BLaER1 treated with 17β-estradiol and CSF1 and Interleukin-3, amounts not matched to agents 10 nM and 100 nM (cell line): Measurements from ENCODE around the gene HEG1.

Source experiments
- H3K27ac ChIP-seq, 11 experiments: shearing (Covaris generic); formaldehyde crosslinking; 2 replicates each; pipeline ENCODE4 v1.8.1; 2022
- H3K27me3 ChIP-seq, 11 experiments: shearing (Covaris generic); formaldehyde crosslinking; 2 replicates each; pipeline ENCODE4 v1.8.1; 2022
- H3K36me3 ChIP-seq, 11 experiments: shearing (Covaris generic); formaldehyde crosslinking; 2 replicates each; pipeline ENCODE4 v1.8.1; 2022
- H3K4me1 ChIP-seq, 10 experiments: shearing (Covaris generic); formaldehyde crosslinking; 2 replicates each; pipeline ENCODE4 v1.8.1; 2022
- H3K4me2 ChIP-seq, 11 experiments: shearing (Covaris generic); formaldehyde crosslinking; 2 replicates each; pipeline ENCODE4 v1.8.1; 2022
- H3K4me3 ChIP-seq, 10 experiments: shearing (Covaris generic); formaldehyde crosslinking; 2 replicates each; pipeline ENCODE4 v1.8.1; 2022
- H3K9ac ChIP-seq, 11 experiments: shearing (Covaris generic); formaldehyde crosslinking; 2 replicates each; pipeline ENCODE4 v1.8.1; 2022
- H3K9me3 ChIP-seq, 11 experiments: shearing (Covaris generic); formaldehyde crosslinking; replicated peaks in 1 of 11; 2 replicates each; pipeline ENCODE4 v1.8.1; 2022
- H4K20me1 ChIP-seq, 11 experiments: shearing (Covaris generic); formaldehyde crosslinking; 2 replicates each; pipeline ENCODE4 v1.8.1; 2022
- Cebpa-rat ChIP-seq, 11 experiments: shearing (Covaris generic); IDR thresholded peaks; 2 replicates each; pipeline ENCODE4 v1.8.1; 2022

The HEG1 gene

GRCh38 chr3:124941771-124942170 is 114.0 kb downstream of the HEG1 start:
- Histone ChIP-seq H3K4me3 (no peak overlapping the region), H3K9me3 (no peaks in the 10 kb centered on the region), H4K20me1 (no peaks in the 10 kb centered on the region), H3K4me1 (no peaks in the 10 kb centered on the region), H3K9ac (no peak overlapping the region), H3K4me2 (no peak overlapping the region), H3K36me3 (no peaks in the 10 kb centered on the region), H3K27ac (no peak overlapping the region), H3K27me3 (no peaks in the 10 kb centered on the region)
- no peak for TF ChIP-seq Cebpa-rat (IDR thresholded peaks at IDR 0.05)

DNA sequence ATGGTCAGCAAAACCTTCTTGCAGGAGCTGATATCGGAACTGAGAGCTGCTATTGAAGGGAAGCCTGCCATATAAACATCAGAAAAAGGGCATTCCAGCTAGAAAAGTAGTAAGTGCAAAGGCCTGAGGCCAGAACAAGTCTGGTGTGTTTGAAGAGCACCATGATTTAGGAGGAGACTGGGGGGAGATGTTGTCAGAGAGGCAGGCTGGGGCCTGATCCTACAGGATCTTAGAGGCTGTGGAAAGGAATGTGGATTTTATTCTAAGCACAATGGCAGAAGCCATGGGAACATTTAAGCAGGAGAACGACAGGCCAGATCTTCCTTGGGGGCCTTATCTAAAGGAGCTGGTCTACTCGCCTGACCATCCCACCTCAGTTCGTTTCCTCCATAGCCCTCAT is 116.1 kb downstream of the HEG1 start:
- Histone ChIP-seq H3K27me3 (no peaks in the 10 kb centered on the region), H3K4me2 (no peak overlapping the region), H3K36me3 (no peaks in the 10 kb centered on the region), H3K9ac (no peak overlapping the region), H3K9me3 (no peaks in the 10 kb centered on the region), H3K4me1 (peaks cover 0 to 9% (median 0%) of the 10 kb centered on the region in 10 experiments; a peak in 1 of 20 replicates), H4K20me1 (no peaks in the 10 kb centered on the region), H3K4me3 (no peak overlapping the region), H3K27ac (no peak overlapping the region)
- TF ChIP-seq Cebpa-rat (IDR thresholded peaks at IDR 0.05) = no peak

DNA sequence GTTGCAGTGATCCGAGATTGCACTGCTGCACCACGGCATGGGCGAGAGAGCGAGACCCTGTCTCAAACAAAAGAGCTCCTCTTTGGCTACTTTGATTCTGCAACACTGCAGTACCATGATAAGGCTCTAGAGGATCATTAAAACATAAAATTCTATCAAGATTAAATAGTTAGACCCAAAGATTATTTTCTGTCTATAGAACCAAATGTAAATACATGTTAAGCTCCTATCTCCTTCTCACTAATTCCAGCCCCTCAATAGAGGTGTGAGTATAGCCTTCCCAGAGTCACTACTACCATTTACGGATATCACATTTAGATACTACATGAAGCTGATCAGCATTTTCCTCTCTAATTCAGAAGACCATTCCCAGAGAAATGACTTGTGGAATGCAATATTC is 116.9 kb downstream of the HEG1 start:
- H3K4me1 ChIP-seq = peaks cover 0 to 9% (median 0%) of the 10 kb centered on the region in 10 experiments; a peak in 1 of 20 replicates
- H3K36me3 ChIP-seq = no peaks in the 10 kb centered on the region
- H4K20me1 ChIP-seq = no peaks in the 10 kb centered on the region
- no peak overlapping the region for H3K27ac ChIP-seq
- H3K9me3 ChIP-seq = no peaks in the 10 kb centered on the region
- H3K4me2 ChIP-seq = no peak overlapping the region
- no peak overlapping the region for H3K9ac ChIP-seq
- TF ChIP-seq Cebpa-rat (IDR thresholded peaks at IDR 0.05) = no peak
- H3K4me3 ChIP-seq = no peak overlapping the region
- H3K27me3 ChIP-seq = no peaks in the 10 kb centered on the region

DNA sequence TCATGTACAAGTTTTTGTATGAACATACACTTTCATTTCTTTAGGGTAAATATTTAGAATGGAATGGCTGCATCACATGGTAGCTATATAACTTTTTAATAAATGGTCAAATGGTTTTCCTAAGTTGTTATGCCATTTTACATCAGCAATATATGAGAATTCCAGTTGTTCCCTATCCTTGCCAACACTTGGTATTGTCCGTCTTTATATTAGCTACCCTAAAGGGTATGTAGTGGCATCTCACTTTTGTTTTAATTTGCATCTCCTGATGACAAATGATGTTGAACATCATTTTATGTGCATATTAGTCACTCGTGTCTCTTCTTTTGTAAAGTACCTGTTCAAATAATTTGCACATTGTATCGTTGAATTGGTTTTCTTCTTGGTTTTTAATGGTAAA is 118.7 kb downstream of the HEG1 start:
- Histone ChIP-seq H4K20me1 (no peaks in the 10 kb centered on the region), H3K4me2 (no peak overlapping the region), H3K9me3 (no peaks in the 10 kb centered on the region), H3K27me3 (no peaks in the 10 kb centered on the region), H3K27ac (no peak overlapping the region), H3K9ac (no peak overlapping the region), H3K4me1 (peaks cover 0 to 18% (median 0%) of the 10 kb centered on the region in 10 experiments; a peak in 5 of 20 replicates), H3K36me3 (no peaks in the 10 kb centered on the region), H3K4me3 (no peak overlapping the region)
- no peak for TF ChIP-seq Cebpa-rat (IDR thresholded peaks at IDR 0.05)

DNA sequence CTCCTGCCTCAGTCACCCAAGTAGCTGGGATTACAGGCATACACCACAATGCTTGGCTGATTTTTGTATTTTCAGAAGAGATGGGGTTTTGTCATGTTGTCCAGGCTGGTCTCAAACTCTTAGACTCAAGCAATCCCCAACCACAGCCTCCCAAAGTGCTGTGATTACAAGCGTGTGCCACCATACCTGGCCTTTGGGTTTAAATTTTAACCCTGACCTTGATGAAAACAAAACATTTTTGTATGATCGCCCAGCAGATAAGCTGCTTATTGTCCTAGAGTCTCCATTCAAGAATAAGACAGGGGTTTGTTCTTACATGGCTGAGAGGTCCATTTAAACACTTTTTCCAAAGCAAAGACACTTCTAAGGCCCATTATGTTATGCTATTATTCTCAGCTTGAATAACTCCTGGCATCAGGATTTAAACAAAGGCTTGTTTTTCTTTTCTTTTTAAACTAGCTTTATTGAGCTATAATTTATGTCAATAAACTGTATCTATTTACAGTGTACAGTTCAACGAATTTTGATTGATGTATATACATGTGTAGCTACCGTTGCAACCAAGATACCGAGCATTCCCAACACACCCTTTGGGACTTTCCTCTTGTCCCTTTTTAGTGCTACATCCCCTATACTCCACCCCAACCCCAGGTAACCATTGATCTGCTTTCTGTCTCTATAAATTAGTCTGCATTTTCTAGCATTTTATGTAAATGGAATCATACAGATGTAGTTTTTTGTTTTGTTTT is 119.8 kb downstream of the HEG1 start:
- no peak overlapping the region for H3K27ac ChIP-seq
- no peaks in the 10 kb centered on the region for H4K20me1 ChIP-seq
- H3K4me3 ChIP-seq = no peak overlapping the region
- peaks cover 0 to 19% (median 0%) of the 10 kb centered on the region in 10 experiments; a peak in 5 of 20 replicates for H3K4me1 ChIP-seq
- no peaks in the 10 kb centered on the region for H3K27me3 ChIP-seq
- H3K9me3 ChIP-seq = no peaks in the 10 kb centered on the region
- H3K9ac ChIP-seq = no peak overlapping the region
- TF ChIP-seq Cebpa-rat (IDR thresholded peaks at IDR 0.05) = no peak
- no peaks in the 10 kb centered on the region for H3K36me3 ChIP-seq
- no peak overlapping the region for H3K4me2 ChIP-seq

- Histone ChIP-seq H4K20me1 (no peaks in the 10 kb centered on the region), H3K9me3 (no peaks in the 10 kb centered on the region), H3K36me3 (no peaks in the 10 kb centered on the region), H3K27me3 (no peaks in the 10 kb centered on the region), H3K4me3 (no peak overlapping the region), H3K27ac (no peak overlapping the region), H3K9ac (no peak overlapping the region), H3K4me2 (peak overlapping the region in 1 of 11 experiments; percentile 27; a peak in 1 of 22 replicates), H3K4me1 (peaks cover 0 to 19% (median 0%) of the 10 kb centered on the region in 10 experiments; a peak in 5 of 20 replicates)
- no peak for TF ChIP-seq Cebpa-rat (IDR thresholded peaks at IDR 0.05)
Observed at GRCh38 chr3:124935264-124935663, 120.5 kb downstream of the HEG1 start.

GRCh38 chr3:124934577-124934976 is 121.2 kb downstream of the HEG1 start, which contains the start of gene MUC13:
Gene MUC13, minus strand, starts transcription at chr3:124934751. Its CDS starts 39 bp downstream, at chr3:124934712.
- H3K4me2 ChIP-seq = peak within 1 kb of the TSS in 1 of 11 experiments; percentile 27; a peak in 1 of 22 replicates
- no peak within 1 kb of the TSS for H3K4me3 ChIP-seq
- no peak for TF ChIP-seq Cebpa-rat (IDR thresholded peaks at IDR 0.05)
- no peak within 1 kb of the TSS for H3K9ac ChIP-seq
- H3K4me1 ChIP-seq = peaks cover 0 to 19% (median 0%) of the 10 kb centered on the region in 10 experiments; a peak in 5 of 20 replicates
- H4K20me1 ChIP-seq = no peaks in the 10 kb centered on the region
- H3K36me3 ChIP-seq = no peaks in the 10 kb centered on the region
- H3K9me3 ChIP-seq = no peaks in the 10 kb centered on the region
- no peak within 1 kb of the TSS for H3K27ac ChIP-seq
- H3K27me3 ChIP-seq = no peaks in the 10 kb centered on the region

- no peak overlapping the region for H3K9ac ChIP-seq
- 0 out of 22 replicates have a peak overlapping the region, but pooled peaks of 1 of the 11 experiments have one; percentile 33 for H3K4me2 ChIP-seq
Observed at GRCh38 chr3:124928333-124929202, 127.2 kb downstream of the HEG1 start.

DNA sequence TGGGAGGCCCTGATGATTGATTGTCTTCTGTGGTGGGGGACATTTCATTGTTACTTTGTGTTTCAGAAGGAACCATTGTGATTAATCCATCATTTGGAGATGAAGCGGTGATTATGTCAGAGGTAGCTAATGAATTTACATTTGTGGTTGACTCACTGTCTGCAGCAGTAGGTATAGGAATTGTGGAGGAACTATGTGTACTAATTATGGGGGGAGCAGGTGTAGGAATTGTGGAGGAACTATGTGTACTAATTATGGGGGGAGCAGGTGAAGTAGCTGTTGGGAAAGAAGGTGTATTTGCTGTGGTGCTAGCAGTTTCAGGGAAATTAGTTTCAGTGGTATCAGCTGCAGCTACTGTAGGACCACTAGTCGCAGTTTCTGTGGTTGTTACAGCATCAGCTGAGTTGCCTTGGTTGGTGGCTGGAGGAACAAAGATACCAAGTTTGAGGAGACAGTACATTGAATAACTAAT is 128.2 kb downstream of the HEG1 start:
- Histone ChIP-seq H3K4me3 (no peak overlapping the region), H3K9me3 (no peaks in the 10 kb centered on the region), H3K36me3 (no peaks in the 10 kb centered on the region), H4K20me1 (no peaks in the 10 kb centered on the region), H3K4me2 (peak overlapping the region in 2 of 11 experiments; percentile 47 to 58; a peak in 1 of 22 replicates), H3K9ac (no peak overlapping the region), H3K27me3 (no peaks in the 10 kb centered on the region), H3K27ac (no peak overlapping the region), H3K4me1 (peaks cover 0 to 32% (median 3%) of the 10 kb centered on the region in 10 experiments; a peak in 7 of 20 replicates)
- TF ChIP-seq Cebpa-rat (IDR thresholded peaks at IDR 0.05) = no peak

More at GRCh38 chr3:124928333-124929202, 127.2 kb downstream of the HEG1 start:
- no peaks in the 10 kb centered on the region for H3K27me3 ChIP-seq
- peaks cover 0 to 35% (median 3%) of the 10 kb centered on the region in 10 experiments; a peak in 7 of 20 replicates for H3K4me1 ChIP-seq
- no peak overlapping the region for H3K4me3 ChIP-seq
- no peak for TF ChIP-seq Cebpa-rat (IDR thresholded peaks at IDR 0.05)
- no peaks in the 10 kb centered on the region for H3K9me3 ChIP-seq
- H4K20me1 ChIP-seq = no peaks in the 10 kb centered on the region
- H3K27ac ChIP-seq = no peak overlapping the region
- H3K36me3 ChIP-seq = no peaks in the 10 kb centered on the region
